Activated CD4-positive, CD25-positive, alpha-beta regulatory T cell treated with anti-CD3 and anti-CD28 coated beads, Interleukin-2, amount 50 U/mL, for 16 hours (primary cell): ENCODE results near the gene IRAG1.

Source experiments
- DNase-seq: peaks from one replicate; pipeline ENCODE4 v3.0.0-alpha.2; 2020; ENCODE audit warnings: low read depth, low spot score

Gene IRAG1

GRCh38 chr11:10669258-10670033 lies 24.1 kb downstream of the IRAG1 start:
- DNase-seq = no peak

GRCh38 chr11:10667521-10667885 lies 26.1 kb downstream of the IRAG1 start:
- no peak for DNase-seq

GRCh38 chr11:10666556-10667520 lies 26.7 kb downstream of the IRAG1 start:
- no peak for DNase-seq

GRCh38 chr11:10664496-10664895 lies 29.1 kb downstream of the IRAG1 start:
- DNase-seq = no peak

GRCh38 chr11:10663990-10664389 lies 29.6 kb downstream of the IRAG1 start:
- DNase-seq = no peak

DNA sequence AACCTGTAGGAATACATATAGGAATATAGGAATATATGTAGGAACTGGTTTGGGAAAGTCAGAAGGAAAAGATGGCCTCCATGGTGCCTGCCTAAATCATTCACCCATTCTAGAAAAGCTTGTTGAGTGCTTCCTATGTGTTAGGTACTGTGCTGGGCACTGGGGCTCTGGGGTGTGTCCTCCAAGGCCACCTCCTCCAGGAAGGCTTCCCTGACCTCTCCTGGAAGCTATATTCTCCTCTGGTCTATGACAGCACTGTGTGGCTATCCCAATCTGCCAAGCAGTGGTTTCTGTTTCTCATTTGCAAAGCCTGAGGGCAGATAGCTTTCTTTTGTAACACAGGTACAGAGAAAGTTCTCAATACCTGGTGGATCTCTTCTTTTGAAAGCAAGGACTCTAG lies 30.2 kb downstream of the IRAG1 start:
- no peak for DNase-seq

- no peak for DNase-seq
These were observed 33.2 kb downstream of the IRAG1 start for GRCh38 chr11:10660323-10660722.

DNA sequence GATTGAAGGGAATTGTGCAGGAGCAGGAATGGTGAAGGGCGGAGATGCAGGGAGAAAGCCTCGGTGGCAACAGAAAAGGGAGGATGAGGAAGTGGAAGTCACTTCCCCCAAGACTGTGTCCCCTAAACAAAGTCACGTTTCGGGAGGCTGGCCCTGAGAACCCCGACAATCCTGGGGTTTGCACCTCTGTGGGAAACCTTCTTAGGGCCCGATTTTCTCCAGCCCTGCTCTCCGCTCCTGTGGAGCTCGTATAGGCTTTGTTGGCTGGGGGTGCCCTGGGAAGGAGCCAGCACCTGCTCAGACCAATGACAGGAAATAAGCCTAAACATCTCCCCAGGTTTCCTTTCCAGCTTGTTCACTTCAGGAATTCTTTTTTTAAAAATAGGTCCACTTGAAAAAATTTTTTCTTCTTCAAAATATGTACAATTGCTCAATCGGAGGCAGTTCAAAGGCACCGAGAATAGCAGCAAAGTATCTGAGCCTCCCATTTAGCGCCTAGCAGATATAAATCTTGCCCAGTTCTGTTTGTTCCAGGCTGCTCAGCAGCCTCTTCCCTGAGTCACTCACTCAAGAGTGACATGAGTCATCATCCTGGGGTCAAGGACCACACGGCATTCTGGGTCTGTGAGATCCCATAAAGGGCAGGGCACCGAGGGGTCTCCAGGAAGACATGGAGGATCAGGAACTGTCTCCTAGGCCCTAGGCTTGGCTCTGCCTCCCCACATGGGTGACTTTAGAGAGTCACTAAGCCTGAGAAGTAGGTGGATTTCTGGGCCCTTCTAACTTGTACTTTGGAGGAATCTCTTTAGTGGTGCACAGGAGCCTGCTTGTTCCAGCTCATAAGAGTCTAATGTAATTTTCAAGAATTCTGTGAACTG lies 34.0 kb downstream of the IRAG1 start:
- DNase-seq = no peak

GRCh38 chr11:10658621-10659338 lies 34.8 kb downstream of the IRAG1 start:
- DNase-seq = no peak

DNA sequence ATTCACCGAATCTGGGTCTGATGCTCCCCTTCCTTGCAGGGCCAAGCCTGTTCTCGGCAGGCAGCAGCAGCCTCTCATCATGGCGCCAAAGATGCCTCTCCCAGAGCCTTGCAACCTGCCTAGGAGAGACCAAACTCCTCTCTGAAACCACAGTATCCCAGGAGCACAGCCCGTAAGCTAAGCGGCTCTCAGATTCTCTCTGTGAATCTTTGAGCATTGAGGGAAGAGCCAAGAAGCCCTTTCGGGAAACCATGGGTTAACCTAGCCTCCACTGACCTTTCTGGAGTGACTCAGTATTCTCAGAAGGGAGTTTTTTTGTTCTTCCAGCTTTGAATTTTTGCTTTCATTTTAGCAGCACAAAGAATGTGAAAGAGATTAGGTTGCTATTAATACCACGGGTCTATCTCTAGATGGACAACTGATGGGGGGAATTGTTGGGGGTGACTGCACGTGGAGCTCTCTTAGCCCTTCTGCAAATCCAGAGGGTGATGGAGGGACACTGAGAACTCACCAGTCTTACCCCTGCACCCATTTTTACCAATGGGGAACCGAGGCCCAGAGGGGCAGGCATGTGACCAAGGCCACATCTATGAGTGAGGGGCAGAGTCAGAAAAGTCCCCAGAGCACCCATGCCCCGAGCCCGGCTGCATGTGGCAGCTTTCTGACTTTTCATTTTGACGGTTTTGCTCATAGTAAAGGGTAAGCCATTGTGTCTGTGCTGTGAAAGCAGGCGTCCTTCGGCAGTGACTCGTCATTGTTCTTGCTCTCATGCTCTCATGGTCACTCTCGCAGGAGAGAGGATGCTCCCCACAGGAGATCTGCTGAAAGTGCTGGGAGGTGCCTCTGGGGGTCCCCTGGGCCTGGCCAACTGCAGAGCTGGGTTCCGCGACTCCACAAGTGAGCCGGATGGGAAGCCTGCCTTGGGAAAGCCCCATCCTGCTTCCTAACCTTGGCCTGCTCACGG lies 36.0 kb downstream of the IRAG1 start:
- no peak for DNase-seq

DNA sequence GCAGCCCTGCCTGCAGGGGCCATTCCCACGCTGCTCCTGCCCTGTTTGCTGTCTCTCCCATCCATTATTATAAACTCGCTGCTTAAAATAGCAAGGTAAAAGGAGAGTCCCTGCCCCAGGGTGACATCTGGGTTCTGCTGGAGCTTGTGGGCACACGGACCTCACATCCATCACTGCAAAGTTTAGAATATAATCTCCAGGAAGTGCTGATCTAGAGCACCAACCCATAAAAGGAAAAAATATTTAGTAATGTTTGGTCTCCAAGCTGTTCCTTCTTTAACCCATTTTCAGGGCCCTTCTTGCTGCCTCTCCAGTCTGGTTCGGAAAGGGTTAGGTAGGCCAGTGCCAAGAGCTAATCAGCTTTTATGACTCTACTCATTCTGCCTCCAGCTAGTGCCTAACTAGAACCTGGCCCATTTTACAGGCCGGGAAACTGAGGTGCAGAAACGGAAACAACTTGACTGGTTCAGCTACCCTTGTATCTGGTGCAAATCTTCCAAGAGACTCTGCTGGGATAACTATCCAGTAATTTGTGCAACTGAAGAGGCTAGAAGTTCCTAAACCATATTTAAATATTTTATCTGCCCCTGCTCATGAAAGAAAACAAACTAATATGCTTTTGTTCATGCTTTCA lies 37.5 kb downstream of the IRAG1 start:
- no peak for DNase-seq

- DNase-seq = no peak
These were observed 38.3 kb downstream of the IRAG1 start for GRCh38 chr11:10655227-10655626.

DNA sequence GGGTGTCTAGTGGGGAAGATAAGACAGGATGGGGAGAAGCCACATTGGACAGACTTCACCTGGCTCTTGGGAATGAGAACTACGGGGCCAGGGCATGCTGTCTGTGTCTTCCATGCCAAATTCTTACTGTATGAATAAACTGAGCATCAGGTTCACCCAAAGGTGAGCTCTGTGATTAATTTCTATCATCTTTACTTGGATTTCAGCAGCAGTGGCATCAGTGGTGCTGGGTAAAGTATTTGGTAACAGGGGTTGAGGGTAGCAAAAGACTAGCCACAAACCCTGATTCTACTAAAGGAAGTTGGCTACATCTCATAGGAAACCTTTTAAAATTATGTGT lies 38.8 kb downstream of the IRAG1 start:
- no peak for DNase-seq

DNA sequence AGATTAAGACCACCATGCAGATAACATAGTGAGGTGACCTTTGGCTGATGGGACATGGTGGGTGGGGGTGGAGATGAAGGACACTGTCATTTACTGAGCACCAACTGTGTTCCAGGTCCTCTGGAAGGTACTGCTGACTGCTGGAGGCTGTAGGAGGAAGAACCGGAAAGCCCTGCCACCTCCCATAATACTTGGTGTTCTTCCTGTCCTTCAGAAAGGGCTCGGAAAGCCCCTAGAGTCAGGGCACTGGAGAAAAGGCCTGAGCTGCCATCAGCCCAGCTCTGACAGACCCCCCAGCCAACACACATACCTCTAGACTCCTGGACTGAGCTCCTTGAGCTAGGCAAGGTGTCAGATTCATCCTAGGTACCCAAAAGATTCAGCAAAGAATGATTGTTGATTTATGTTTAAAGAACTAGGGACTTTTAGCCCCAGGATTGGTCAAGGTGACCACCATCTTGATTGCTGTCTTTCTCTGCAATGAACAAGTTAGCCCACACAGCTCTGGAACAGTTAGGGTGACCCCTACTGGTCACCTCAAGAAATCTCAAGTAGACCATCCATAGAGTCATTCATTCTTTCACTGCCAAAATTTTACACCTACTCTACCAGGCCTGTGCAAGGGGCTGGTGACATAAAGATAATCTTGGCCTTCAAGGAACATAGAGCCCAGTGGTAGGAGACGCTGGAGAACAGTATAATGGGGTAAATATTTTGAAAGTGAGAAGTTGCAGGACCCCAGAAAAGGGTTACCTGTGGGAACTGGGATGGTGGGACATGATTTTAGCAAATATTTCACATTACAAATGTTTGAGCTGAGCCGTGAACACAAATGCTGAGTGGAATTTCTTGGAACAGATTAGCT lies 39.4 kb downstream of the IRAG1 start:
- DNase-seq = peak; percentile 16

DNA sequence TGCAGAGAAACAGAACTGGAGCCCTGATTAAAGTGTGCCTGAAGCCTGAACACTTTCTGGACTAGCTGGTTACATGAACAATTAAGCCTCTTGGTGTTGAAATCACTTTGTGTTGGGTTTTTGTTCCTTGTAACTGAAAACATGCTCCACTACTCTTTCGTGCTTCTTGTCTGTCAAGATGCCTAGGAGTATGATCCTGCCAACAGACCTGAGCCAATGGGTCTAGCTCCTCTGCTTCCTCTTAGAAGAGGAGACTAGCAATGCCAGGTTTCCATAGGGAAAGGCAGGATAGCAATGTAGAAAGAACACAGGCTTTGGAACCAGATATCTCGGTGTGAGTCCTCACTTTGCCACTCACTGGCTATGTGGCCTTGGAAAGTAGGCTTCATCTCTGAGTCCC lies 40.3 kb downstream of the IRAG1 start:
- no peak for DNase-seq

DNA sequence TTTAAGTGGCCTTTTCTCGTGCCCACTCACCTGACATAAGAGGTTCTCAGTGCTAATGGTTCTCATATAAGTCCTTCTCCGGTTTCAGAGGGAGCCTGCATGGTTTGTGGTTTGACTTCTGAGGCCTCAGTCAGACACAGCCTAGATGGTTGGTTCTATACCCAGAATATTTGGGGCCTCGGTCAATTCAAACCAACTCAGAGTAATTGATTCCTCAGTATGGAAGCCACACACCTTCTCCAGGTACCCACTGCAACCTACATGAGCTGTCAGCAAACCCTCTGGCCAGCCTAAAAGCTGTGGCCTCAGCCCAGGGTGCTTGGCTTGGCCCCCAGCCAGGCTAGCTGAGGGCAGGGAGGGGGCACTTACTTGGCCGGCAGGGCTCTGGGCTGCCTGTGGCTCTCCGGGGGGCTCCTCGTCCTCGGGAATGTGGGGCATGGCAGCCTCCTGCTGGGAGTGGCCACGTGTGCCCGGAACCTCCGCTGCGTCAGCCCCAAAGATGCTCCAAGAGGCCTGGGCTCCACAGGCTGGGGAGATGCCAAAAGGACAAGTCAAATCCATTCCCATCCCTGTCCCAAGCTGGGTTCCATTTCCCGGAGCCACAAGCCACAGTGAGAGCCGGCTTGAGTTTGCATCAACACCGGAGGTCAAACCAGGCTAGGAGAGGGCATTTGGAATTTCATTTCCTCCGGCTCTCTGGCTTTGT lies 41.7 kb downstream of the IRAG1 start:
- DNase-seq = no peak

- DNase-seq = no peak
These were observed 42.9 kb downstream of the IRAG1 start for GRCh38 chr11:10650630-10651029.

DNA sequence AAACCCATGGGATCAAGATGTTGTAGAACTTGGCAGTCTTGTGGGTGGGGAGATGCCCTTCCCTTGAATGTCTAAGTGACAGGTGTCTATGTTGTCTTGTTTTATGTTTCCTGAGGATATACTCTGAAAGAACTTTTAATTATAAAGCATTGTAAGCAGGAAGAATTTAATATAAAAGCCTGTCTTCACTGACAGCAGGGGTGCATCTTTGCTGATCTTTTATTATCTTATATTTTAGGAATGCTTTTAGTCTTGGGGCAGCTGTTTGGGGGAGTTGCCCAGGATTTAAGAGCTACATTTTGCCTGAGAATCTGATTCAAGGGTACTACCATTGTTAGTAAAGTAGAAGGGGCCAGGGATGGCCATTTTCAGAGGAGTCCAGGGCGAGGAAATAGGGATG lies 43.4 kb downstream of the IRAG1 start:
- DNase-seq = no peak
